Tibial nerve (tissue), 3 donors: ENCODE measurements around the gene SMPD4.

Experiments used
- CTCF ChIP-seq, 5 experiments: fragments of 200-600 bp in 3 of 5; fragments of 450-650 bp in 2 of 5; sonication (generic) in 3 of 5; IDR thresholded peaks; one replicate each; pipeline ENCODE4 v1.5.1; 2016 to 2019; ENCODE audit warnings: antibody characterized with exemption in 5 of 5, mild to moderate bottlenecking in 3 of 5, moderate library complexity in 2 of 5
- POLR2A ChIP-seq, 2 donors: fragments of 450-650 bp; IDR thresholded peaks; one replicate each; pipeline ENCODE4 v1.6.1; 2017; ENCODE audit warnings: antibody characterized with exemption in 2 of 2, mild to moderate bottlenecking in 2 of 2, moderate library complexity in 2 of 2

DNA sequence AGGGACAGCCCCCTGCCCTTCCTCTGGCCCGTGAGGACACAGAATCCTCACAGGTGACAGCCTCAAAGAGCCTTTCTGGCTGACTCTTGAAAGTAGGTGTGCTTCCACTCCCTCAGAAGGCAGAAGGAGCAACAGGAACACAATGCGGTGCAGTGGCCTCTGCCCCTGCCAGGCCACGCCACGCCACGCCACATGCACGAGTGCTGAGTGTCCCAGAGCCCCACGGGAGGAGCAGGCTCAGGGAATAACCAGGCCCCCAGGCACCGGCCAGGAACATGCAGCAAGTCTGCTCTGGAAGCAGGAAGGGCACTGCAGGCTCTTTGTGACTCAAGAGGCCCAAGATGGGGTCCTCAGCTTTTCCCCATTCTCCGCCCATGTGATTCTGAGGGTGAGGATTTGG, 18.4 kb downstream of the SMPD4 start:
- TF ChIP-seq CTCF (IDR thresholded peaks at IDR 0.05): no peak
- no peak for TF ChIP-seq POLR2A (IDR thresholded peaks at IDR 0.05)
